GM21526 (cell line): ENCODE data around the gene CDC42BPG.

Experiments
- ATAC-seq: cut with Tn5 transposase; IDR thresholded peaks from one replicate; pipeline ENCODE4 v1.9.1; 2021; ENCODE audit warnings: moderate library complexity; ENCODE audit not compliant: unreplicated experiment, low FRiP score

The CDC42BPG gene, protein sequence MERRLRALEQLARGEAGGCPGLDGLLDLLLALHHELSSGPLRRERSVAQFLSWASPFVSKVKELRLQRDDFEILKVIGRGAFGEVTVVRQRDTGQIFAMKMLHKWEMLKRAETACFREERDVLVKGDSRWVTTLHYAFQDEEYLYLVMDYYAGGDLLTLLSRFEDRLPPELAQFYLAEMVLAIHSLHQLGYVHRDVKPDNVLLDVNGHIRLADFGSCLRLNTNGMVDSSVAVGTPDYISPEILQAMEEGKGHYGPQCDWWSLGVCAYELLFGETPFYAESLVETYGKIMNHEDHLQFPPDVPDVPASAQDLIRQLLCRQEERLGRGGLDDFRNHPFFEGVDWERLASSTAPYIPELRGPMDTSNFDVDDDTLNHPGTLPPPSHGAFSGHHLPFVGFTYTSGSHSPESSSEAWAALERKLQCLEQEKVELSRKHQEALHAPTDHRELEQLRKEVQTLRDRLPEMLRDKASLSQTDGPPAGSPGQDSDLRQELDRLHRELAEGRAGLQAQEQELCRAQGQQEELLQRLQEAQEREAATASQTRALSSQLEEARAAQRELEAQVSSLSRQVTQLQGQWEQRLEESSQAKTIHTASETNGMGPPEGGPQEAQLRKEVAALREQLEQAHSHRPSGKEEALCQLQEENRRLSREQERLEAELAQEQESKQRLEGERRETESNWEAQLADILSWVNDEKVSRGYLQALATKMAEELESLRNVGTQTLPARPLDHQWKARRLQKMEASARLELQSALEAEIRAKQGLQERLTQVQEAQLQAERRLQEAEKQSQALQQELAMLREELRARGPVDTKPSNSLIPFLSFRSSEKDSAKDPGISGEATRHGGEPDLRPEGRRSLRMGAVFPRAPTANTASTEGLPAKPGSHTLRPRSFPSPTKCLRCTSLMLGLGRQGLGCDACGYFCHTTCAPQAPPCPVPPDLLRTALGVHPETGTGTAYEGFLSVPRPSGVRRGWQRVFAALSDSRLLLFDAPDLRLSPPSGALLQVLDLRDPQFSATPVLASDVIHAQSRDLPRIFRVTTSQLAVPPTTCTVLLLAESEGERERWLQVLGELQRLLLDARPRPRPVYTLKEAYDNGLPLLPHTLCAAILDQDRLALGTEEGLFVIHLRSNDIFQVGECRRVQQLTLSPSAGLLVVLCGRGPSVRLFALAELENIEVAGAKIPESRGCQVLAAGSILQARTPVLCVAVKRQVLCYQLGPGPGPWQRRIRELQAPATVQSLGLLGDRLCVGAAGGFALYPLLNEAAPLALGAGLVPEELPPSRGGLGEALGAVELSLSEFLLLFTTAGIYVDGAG (N-terminal part only)

DNA sequence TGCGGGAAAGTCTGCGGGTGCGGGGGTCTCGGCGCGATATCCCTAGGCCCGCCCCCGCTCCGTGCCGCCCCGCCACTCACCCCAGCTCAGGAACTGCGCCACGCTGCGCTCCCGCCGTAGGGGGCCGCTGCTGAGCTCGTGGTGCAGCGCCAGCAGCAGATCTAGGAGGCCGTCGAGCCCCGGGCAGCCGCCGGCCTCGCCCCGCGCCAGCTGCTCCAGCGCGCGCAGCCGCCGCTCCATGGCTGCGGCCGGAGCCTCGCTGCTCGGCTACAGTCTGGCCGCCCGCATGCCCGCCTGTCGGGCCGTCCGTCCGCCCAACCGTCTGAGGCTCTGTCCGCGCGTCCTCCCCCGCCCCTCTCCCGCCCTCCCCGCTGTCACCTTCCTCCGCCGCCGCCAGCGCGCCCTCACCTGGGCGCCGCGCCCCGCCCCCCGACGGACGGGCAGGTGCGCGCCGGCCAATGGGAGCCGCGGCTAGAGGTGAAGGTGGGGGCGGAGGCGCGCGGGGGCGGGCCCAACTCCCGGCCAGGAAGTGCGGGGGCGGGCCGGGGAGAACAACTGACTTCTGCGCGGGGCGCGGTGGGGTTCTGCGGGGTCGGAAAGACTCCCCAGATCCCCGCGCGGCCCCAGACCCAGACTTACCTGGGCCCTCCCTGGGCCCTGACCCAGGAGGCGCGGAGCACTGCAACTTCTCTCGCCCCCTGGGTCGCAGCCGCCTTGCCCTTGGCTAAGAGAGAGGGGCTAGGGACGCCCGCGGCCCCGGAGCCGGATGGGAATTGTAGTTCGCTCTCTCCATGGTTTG is at the start of gene CDC42BPG:
Gene CDC42BPG, minus strand, starts transcription at position 324 of the 799 bp plus-strand sequence. Its CDS starts 84 bp downstream, at position 240.
- no peak for ATAC-seq

DNA sequence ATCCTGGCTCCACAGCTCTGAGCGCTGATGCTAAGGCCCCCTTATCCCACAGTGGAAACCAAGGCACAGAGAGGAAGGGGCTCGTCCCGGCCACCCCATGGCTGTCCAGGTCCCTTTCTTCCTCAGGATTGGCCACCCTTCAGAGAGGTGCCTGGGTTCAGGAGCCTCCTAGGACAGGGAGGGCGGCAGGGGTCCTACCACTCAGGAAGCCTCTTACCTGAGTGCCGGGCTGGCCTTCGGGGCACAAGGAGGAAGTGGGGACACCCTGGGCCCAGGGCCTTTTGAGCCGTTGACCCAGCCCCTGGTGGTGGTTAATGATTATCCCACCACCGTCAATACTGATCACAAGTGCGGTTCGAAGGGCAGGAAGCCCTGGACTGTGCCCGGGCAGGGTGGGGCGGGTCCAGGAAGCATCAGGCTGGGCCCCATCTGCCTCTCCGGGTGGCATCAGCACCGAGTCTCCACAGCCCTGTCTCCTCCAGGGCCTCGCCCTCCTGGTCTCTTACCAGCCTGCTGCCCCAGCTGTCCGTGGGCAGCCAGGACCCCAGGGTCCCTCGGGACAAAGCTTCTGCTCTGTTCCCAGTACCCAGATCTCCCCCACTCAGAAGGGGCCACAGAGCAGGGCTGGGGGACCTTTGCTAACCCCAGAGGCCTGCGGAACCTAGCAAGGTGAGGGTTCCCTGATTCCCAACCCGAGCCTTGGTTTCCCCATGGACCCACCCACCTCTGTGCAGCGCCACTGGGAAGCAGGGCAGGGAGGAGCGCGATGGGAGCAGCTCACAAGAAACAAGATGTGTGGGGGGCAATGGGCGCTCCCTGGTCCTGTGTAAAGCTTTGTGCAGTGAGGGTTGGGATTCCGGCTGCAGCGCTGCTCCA is 49.0 kb upstream of the CDC42BPG start:
- ATAC-seq = no peak

DNA sequence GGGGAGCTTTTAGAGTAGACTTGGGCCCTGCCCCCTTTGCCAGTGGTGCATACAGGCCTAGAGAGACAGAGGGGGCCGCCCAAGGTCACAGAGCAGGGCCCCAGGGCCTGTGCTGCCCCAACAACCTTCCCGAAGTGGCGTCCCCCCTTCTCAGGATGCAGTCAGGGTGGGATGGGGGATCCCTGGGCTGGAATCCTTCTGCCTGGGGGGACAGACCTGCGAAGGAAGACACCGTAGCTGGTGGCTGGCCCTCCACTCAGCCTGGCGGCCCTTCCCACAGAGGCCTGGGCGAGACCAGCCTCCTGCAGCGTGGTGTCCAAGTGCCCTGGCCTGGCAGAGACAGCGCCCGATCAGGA is 48.4 kb upstream of the CDC42BPG start:
- ATAC-seq = no peak

DNA sequence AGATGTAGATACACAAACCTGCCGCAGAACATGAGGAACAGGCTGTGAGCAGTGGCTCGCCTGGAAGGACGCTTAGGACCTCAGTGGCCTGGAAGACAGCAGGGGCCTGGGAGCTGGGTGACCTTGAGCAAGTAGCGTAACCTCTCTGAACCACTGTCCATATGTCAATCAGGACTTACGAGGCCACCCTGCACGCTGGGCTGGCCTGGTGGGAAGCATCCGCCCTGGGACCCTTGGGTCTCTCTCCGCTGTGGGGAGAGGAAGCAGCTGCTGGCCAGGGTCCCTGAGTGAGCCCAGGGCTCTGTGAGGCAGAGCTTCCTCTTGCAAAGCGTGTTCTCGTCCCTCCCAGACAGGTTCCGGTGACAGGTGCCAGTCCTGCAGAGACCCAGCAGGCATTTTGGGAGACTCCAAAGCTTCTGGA is 48.0 kb upstream of the CDC42BPG start:
- ATAC-seq = no peak

DNA sequence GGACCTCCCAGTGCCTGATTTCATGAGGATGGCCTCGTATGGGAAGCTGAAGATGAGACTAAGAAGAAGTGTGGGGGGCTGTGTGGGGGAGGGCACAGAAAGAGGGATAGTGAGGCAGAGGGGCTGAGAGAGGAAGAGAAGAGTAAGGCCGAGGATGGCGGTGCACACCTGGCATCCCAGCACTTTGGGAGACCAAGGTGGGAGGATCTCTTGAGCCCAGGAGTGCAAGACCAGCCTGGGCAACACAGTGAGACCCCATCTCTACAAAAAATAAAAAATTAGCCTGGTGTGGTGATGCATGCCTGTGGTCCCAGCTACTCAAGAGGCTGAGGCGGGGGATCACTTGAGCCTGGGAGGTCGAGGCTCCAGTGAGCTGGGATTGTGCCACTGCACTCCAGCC is 47.4 kb upstream of the CDC42BPG start:
- no peak for ATAC-seq

DNA sequence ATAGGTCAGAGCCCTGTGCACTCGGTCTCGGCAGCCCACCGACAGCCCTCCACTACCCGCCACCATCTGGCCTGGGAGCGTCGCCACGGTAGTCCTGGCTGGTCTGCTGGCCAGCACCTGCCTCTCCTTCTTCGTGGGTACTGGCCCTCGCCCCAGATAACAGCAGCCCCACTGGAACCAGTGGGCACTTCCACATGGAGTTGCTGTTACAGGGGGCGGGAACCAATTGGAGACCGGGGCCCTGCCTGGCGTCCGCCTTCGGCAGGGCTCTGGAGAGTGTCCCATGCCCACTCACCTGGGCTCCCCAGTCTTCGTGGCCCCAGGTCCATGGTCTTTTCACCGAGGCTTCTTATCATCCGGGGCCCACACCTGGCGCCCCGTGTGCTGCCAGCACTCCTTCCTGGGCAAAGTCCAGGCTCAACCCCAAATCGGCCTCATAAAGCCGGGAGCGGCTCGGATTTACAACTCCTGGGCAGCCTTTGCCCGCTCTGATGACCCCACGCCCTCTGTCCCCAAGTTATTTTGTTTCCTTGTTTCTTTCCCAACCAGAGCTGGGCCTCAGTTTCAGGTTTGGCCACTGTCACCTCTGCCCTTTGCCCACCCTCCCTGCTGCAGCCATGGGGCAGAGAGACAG is 46.9 kb upstream of the CDC42BPG start:
- no peak for ATAC-seq

DNA sequence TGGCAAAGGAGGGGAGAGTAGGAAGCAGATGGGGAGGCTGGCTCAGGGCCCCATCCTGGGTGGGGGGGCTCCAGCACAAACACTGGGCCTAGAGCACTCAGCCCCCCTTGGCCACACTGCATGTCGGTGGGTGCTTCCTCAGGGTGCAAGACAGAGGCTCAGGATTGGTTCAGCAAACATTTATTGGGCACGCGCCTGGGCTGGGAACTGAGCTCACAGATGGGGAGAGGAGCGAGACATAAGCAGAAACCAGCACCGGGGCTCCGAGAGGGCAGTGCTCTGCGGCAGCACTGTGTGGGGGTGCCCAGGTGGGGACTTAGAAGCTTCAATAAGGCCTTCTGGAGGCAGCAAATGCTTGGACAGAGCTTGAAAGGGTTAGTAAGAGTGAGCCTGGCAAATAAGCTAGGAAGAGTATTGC is 46.1 kb upstream of the CDC42BPG start:
- ATAC-seq = no peak

DNA sequence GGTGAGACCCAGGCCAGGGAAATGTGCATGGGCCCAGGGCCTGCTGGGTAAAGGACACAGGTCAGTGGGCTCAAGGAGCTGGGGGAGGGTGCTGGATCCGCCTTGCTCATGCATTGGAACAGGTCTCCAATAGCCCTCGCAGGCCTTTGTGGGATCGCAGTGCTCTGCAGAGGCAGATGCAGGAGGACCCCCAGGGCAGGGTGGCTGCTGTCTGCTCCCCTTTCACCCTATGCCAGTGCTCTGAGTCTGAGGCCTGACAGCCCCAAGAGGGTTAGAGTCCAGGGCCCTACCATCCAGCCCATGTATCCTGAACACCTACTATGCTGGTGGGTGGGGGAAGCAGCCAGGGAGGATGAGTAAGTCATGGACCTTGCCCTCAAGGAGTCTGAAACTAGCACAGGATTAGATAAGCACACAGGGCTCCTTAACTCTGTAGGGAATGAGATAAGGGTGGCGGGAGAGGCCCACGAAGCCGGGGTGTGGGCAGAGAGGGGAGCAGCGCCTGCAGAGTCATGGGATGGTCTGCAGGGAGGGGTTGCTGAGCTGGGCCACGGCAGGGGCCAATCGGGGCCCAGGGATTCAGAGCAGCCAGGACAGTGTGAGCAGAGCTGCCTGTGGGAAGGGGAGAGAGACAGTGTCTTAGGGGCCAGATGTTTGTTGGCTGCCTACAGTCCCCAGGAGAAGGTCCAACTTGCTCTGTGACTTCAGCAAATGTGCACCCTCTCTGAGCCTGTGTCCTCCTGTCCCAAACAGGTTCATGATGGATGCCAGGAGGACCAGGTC is 44.5 kb upstream of the CDC42BPG start:
- no peak for ATAC-seq

DNA sequence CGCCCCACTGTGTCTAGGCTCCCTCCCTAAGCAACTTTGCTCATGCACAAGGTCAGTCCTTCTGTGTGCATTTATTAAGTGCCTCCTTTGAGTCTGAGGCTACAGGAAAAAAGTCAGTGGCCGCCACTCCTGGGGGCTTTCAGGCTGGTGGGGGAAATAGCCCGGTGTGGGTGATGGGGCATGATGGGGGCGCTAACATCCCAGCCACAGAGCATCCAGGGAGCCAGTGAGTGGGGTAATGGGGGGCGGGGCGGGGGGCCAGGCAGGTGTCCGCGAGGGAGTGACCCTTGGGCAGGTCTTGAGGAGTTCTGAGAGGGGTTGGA is 43.9 kb upstream of the CDC42BPG start:
- ATAC-seq = no peak

DNA sequence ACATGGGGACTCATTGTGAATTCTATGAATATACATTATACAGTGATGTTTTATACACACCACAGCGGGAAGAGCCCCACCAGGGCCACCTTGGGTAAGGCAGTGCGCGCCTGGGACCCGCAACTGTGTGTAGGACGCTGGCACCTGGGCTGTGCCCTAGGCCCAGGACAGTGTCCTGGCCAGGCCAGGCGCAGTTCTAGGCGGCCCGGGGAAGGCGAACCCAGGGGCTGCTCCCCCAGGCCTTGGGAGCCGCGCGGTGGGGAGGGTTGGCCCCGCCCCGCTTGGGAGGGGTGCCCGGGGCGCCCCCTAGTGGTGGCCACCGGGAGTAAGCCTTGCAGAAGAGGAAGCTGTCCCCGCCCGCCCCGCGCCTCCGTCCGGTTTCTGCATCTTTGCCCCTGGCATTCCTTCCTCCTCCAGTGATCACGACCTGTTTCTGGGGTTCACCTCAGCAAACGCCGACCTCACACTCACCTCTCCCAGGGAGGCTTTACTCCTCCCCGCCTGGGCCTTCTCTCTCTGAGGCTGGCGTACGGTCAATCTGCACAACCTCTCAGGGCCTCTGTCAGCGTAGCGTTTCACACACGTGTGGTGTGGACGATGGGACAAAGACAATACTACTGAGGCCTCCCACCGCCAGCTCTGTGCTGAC is 43.4 kb upstream of the CDC42BPG start:
- ATAC-seq = peak; percentile 57

DNA sequence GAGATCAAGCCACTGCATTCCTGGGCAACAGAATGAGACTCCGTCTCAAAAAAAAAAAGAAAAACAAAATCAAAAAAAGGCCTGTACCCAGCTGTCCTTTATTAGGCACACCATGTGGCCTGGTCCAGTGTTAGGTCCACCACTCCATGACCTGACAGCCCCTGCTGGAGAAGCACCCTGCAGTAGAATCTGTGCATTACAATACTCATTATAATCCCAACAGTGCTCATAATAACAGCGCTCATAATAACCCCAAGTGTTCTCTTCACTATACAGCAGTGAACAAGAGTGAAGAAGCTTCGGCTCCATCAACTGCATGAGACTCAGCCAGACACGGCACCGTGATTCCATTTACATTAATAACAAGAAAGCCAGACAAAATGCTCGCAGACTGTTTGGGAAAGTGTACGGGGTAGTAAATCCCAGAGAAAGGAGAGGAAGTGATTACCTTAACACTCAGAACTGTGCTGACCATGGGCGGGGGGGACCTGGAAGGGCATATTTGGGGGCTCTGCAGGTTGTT is 42.8 kb upstream of the CDC42BPG start:
- no peak for ATAC-seq

DNA sequence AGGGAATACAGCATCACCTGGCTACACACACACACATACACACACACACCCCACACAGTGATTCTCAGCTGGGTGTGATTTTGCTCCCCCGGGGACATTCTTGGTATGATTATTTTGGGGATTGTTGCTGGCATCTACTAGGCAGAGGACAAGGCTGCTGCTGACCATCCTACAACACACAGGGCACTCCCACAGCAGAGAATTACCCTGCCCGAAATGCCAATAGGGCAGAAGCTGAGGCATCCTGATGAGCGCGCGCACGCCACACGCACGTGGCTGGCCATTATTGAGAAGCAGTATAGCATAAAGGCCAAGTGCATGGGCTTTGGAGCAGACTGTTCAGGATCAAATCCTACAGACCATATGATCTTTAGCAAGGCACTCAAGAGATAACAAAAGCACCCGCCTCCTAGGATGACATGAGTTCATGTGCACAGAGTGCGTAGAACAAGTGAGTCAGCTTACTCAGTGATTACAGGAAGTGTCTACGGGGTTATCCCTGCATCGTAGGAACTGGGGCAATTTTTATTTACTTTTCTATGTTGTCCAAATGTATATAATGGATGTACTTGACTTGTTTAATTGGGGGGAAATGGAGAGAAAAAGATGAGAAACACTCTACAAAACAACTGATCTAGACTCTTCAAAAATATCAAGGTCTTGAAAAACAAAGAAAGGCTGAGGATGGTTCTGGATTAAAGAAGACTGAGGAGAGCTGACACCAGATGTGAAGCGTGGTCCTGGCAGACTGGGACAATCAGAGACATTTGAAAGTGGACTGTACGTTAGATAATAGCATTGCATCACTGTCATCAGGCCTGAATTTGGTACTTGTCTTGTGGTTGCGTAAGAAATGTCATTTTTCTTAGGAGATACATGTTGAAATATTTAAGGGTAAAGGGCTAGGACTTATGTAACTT is 41.2 kb upstream of the CDC42BPG start:
- no peak for ATAC-seq

DNA sequence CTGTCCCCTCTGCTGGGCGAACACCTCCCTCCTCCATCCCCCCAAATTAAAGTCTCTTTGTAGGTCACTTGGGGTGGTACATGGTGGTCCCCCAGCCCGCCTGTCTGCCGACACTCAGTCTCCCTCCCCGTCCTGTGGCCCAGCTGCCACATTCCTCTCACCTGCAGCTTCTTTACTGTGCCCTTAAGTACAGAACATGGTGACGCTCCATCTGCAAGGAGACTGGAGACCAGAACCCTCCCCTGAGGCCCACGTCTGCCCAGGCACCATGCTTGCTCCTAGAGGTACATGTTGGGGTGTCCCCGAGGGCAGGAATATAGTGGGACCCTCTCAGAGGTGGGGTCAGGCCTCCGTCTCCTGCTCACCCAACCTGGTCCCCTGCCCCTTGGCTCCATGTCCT is 39.6 kb upstream of the CDC42BPG start:
- no peak for ATAC-seq

DNA sequence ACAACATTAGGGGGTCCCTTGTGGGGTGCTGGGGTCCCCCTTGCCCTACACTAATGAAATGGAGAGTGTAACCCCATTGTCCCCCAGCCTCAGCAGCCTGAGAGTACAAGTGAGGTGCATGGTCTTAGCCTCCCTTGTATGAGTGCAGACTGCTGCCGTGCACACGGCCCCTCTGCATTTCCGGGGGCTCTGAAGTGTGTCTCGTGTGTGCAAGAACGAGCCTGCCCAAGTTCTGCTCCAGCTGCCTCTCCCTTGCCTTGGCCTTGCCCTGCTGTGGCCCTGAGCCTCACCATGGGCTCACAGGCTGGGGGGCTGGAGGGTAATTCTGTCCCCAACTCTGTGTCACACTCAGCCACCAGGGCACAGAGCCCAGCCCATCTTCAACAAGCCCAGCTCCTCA is 39.1 kb upstream of the CDC42BPG start:
- no peak for ATAC-seq

DNA sequence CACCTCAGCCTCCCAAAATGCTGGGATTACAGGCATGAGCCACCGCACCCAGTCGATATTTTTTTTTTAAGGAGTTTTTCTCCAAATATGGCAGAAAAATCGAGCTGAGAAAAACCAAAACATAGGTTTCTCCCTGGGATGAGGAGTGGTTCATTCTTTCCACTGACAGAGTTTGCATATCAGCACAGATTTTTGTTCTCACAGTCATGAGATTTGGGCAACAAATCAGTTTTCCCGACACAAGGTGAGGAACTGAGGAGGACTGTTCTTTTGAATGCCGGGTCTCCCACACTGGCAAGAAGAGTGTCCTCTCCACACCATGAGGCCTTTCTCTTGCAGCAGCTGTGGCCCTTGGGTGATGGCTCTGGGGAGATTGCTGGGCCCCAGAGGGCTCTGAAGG is 37.8 kb upstream of the CDC42BPG start:
- ATAC-seq = no peak

DNA sequence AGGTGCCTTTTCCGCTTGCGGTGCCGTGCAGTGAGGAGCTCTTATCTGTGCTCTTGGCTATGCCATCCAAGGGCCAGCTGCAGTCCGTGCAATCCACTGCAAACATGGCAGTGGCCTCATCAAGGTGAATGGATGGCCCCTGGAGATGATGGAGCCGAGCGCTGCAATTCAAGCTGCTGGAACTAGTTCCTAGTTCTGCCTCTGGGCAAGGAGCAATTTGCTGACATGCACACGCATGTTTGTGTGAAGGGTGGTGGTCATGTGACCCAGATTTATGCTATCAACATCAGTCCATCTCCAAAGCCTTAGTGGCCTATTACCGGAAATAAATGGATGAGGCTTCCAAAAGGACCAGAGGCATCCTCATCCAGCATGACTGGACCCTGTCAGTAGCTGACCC is 37.0 kb upstream of the CDC42BPG start:
- ATAC-seq = no peak
